ENCODE results near the gene CDHR3.

Gene CDHR3

GRCh38 chr7:106021151-106022067, 58.3 kb downstream of the CDHR3 start:
- in situ Hi-C loops (cut with MboI; ENCODE audit: low sequenced_read_pairs), result no loop called here

GRCh38 chr7:106022193-106022821, 59.2 kb downstream of the CDHR3 start:
- in situ Hi-C loops (cut with MboI; ENCODE audit: low sequenced_read_pairs), result no loop called here

GRCh38 chr7:106023369-106024322, 60.6 kb downstream of the CDHR3 start:
- in situ Hi-C loops (cut with MboI; ENCODE audit: low sequenced_read_pairs), result no loop called here

GRCh38 chr7:106026101-106026500, 63.0 kb downstream of the CDHR3 start:
- in situ Hi-C loops (cut with MboI; ENCODE audit: low sequenced_read_pairs), result loop anchor here (25.0 kb wide), 2 partner anchors 264 to 1139 kb away; no protein-coding TSS in a partner anchor

- in situ Hi-C loops (cut with MboI; ENCODE audit: low sequenced_read_pairs), result loop anchor here (25.0 kb wide), 2 partner anchors 267 to 1142 kb away; no protein-coding TSS in a partner anchor
Observed at GRCh38 chr7:106029451-106029850, 66.4 kb downstream of the CDHR3 start.

- in situ Hi-C loops (cut with MboI; ENCODE audit: low sequenced_read_pairs), result loop anchor here (25.0 kb wide), 2 partner anchors 268 to 1143 kb away; no protein-coding TSS in a partner anchor
Observed at GRCh38 chr7:106029941-106030340, 66.9 kb downstream of the CDHR3 start.

GRCh38 chr7:106031300-106032035, 68.4 kb downstream of the CDHR3 start:
- in situ Hi-C loops (cut with MboI; ENCODE audit: low sequenced_read_pairs), result loop anchor here (25.0 kb wide), 2 partner anchors 269 to 1144 kb away; no protein-coding TSS in a partner anchor

- in situ Hi-C loops (cut with MboI; ENCODE audit: low sequenced_read_pairs), result loop anchor here (25.0 kb wide), 2 partner anchors 270 to 1145 kb away; no protein-coding TSS in a partner anchor
Observed at GRCh38 chr7:106032295-106032694, 69.2 kb downstream of the CDHR3 start.

- in situ Hi-C loops (cut with MboI; ENCODE audit: low sequenced_read_pairs), result loop anchor here (25.0 kb wide), 2 partner anchors 271 to 1146 kb away; no protein-coding TSS in a partner anchor
Observed at GRCh38 chr7:106033735-106034134, 70.7 kb downstream of the CDHR3 start.

- in situ Hi-C loops (cut with MboI; ENCODE audit: low sequenced_read_pairs), result loop anchor here (25.0 kb wide), 2 partner anchors 272 to 1147 kb away; no protein-coding TSS in a partner anchor
Observed at GRCh38 chr7:106034383-106034782, 71.3 kb downstream of the CDHR3 start.

- in situ Hi-C loops (cut with MboI; ENCODE audit: low sequenced_read_pairs), result loop anchor here (25.0 kb wide), 2 partner anchors 273 to 1148 kb away; no protein-coding TSS in a partner anchor
Observed at GRCh38 chr7:106035568-106035967, 72.5 kb downstream of the CDHR3 start.

- in situ Hi-C loops (cut with MboI; ENCODE audit: low sequenced_read_pairs), result loop anchor here (25.0 kb wide), 2 partner anchors 274 to 1149 kb away; no protein-coding TSS in a partner anchor
Observed at GRCh38 chr7:106036004-106036403, 72.9 kb downstream of the CDHR3 start.

- in situ Hi-C loops (cut with MboI; ENCODE audit: low sequenced_read_pairs), result loop anchor here (25.0 kb wide), 2 partner anchors 275 to 1150 kb away; no protein-coding TSS in a partner anchor
Observed at GRCh38 chr7:106037489-106038176, 74.6 kb downstream of the CDHR3 start.

- in situ Hi-C loops (cut with MboI; ENCODE audit: low sequenced_read_pairs), result loop anchor here (25.0 kb wide), 2 partner anchors 276 to 1151 kb away; no protein-coding TSS in a partner anchor
Observed at GRCh38 chr7:106038289-106038688, 75.2 kb downstream of the CDHR3 start.

GRCh38 chr7:106038916-106039315, 75.9 kb downstream of the CDHR3 start:
- in situ Hi-C loops (cut with MboI; ENCODE audit: low sequenced_read_pairs), result loop anchor here (25.0 kb wide), 2 partner anchors 277 to 1152 kb away; no protein-coding TSS in a partner anchor

GRCh38 chr7:106039486-106040060, 76.5 kb downstream of the CDHR3 start:
- in situ Hi-C loops (cut with MboI; ENCODE audit: low sequenced_read_pairs), result loop anchor here (25.0 kb wide), 2 partner anchors 277 to 1152 kb away; no protein-coding TSS in a partner anchor

GRCh38 chr7:106041140-106041717, 78.2 kb downstream of the CDHR3 start:
- in situ Hi-C loops (cut with MboI; ENCODE audit: low sequenced_read_pairs), result loop anchor here (25.0 kb wide), 2 partner anchors 279 to 1154 kb away; no protein-coding TSS in a partner anchor

- in situ Hi-C loops (cut with MboI; ENCODE audit: low sequenced_read_pairs), result loop anchor here (25.0 kb wide), 2 partner anchors 280 to 1155 kb away; no protein-coding TSS in a partner anchor
Observed at GRCh38 chr7:106042196-106042611, 79.1 kb downstream of the CDHR3 start.
